Aorta (tissue), 5 donors: ENCODE results near the gene PPP2R2D. TPM values are rescaled to one million over a fixed set of nuclear protein-coding genes. Genes with fewer than 3 reads are reported as not detected.
"Not testable (repeated sequence)": the region's sequence is repeated elsewhere in the genome, so short reads cannot be mapped to it uniquely, and the experiment has no call there.

Experiments used
- ATAC-seq: fragments of 200-7000 bp; cut with Tn5 transposase; one replicate; pipeline ENCODE4 v1.9.1; 2022; ENCODE audit warnings: moderate library complexity; ENCODE audit not compliant: low FRiP score
- DNase-seq, 2 donors: peaks; one replicate each; pipeline ENCODE4 v3.0.0-alpha.2; 2020
- H3K27ac ChIP-seq, 2 donors: one replicate each; pipeline ENCODE4 v1.5.1; 2013; ENCODE audit warnings: low read length in 2 of 2, mild to moderate bottlenecking in 2 of 2, moderate library complexity in 2 of 2, control low read depth in 1 of 2, inconsistent platforms in 1 of 2, low read depth in 1 of 2
- H3K27me3 ChIP-seq, 2 donors: one replicate each; pipeline ENCODE4 v1.6.1; 2013; ENCODE audit warnings: control low read depth in 1 of 2, low read length in 1 of 2, mild to moderate bottlenecking in 1 of 2, moderate library complexity in 1 of 2; ENCODE audit not compliant: insufficient read depth in 2 of 2, control insufficient read depth in 1 of 2
- H3K36me3 ChIP-seq, 2 donors: one replicate each; pipeline ENCODE4 v1.6.1; 2013; ENCODE audit warnings: control low read depth in 1 of 2, low read length in 1 of 2, mild to moderate bottlenecking in 1 of 2; ENCODE audit not compliant: insufficient read depth in 2 of 2, control insufficient read depth in 1 of 2
- H3K4me1 ChIP-seq, 2 donors: one replicate each; pipeline ENCODE4 v1.6.1; 2013; ENCODE audit warnings: low read length in 2 of 2, control low read depth in 1 of 2, mild to moderate bottlenecking in 1 of 2, moderate library complexity in 1 of 2; ENCODE audit not compliant: insufficient read depth in 2 of 2, control insufficient read depth in 1 of 2
- H3K4me3 ChIP-seq, 2 donors: one replicate each; pipeline ENCODE4 v1.5.1; 2013; ENCODE audit warnings: low read length in 2 of 2, control low read depth in 1 of 2, mild to moderate bottlenecking in 1 of 2
- H3K9me3 ChIP-seq: one replicate; pipeline ENCODE4 v1.6.1; 2013; ENCODE audit warnings: mild to moderate bottlenecking, low read length; ENCODE audit not compliant: control insufficient read depth
- WGBS, 2 donors: extraction: QIAGEN DNeasy Blood & Tissue Kit; methylation state at CpG; one replicate each; pipeline ENCODE4 v1.1.7; 2013; 5-methylcytosine and 5-hydroxymethylcytosine counted together
- intact Hi-C, 2 donors: fragments of 100-400 bp; cut with DNase I; formaldehyde crosslinking; loops; one replicate each; pipeline versions ENCODE4 v1.14.2 to v1.15.0; 2022
- polyA plus RNA-seq, 2 donors: library from polyadenylated mRNA; stranded (reverse); fragments of 200-250 nt; gene quantifications; one replicate each; pipeline ENCODE4 v1.2.3, GENCODE V29; 2013
- total RNA-seq, 2 donors: library from RNA; stranded (reverse); fragmentation: NEBNext Ultra II Directional; extraction: Animal tissue kit (Norgen Biotek cat#: 25700); gene quantifications; one replicate each; pipeline ENCODE4 v1.2.1, GENCODE V29; 2021
- donor health status: healthy with polysubstance abuse.
- donor health status: Bipolar disorder and iron deficiency.
- donor health status: DM: no; HTN: no; CAD: no.
- donor health status: DM: no; HTN: no; CAD: no.
- donor health status: DM: yes; HTN: yes; CAD: no.

Gene PPP2R2D
- total and polyA plus RNA-seq, 4 donors: 14.0 to 29.4 (median 26.1) TPM

- ATAC-seq (no peak), DNase-seq (no peak)
- no peaks in the 10 kb centered on the region for H3K4me1 ChIP-seq
- H3K9me3 ChIP-seq: no peaks in the 10 kb centered on the region
- H3K27ac ChIP-seq: no peak overlapping the region
- H3K36me3 ChIP-seq: no peaks in the 10 kb centered on the region
- 95% methylated on average over 19 of the region's 19 CpGs for WGBS, 2 donors
- H3K4me3 ChIP-seq: no peak overlapping the region
- intact Hi-C loops: no loop called here
- H3K27me3 ChIP-seq: no peaks in the 10 kb centered on the region
Measured at GRCh38 chr10:131915990-131916766, 15.4 kb downstream of the PPP2R2D start.

GRCh38 chr10:131916767-131917160 lies 16.0 kb downstream of the PPP2R2D start:
- DNase-seq, intact Hi-C loops, H3K27me3 ChIP-seq, H3K4me1 ChIP-seq, H3K36me3 ChIP-seq, H3K4me3 ChIP-seq, H3K27ac ChIP-seq, ATAC-seq, H3K9me3 ChIP-seq: not testable (repeated sequence)
- WGBS, 2 donors: 88 to 91% methylated on average over 9 to 10 of the region's 11 CpGs

- ATAC-seq, H3K4me1 ChIP-seq, DNase-seq, H3K4me3 ChIP-seq, H3K27me3 ChIP-seq, H3K36me3 ChIP-seq, intact Hi-C loops, H3K9me3 ChIP-seq, H3K27ac ChIP-seq: not testable (repeated sequence)
- 93 to 94% methylated on average over 6 to 10 of the region's 11 CpGs for WGBS, 2 donors
Measured at GRCh38 chr10:131917496-131917895, 16.7 kb downstream of the PPP2R2D start.

- ATAC-seq, intact Hi-C loops, H3K4me1 ChIP-seq, H3K27ac ChIP-seq, H3K27me3 ChIP-seq, H3K4me3 ChIP-seq, H3K9me3 ChIP-seq, DNase-seq, H3K36me3 ChIP-seq: not testable (repeated sequence)
- WGBS, 2 donors: 93% methylated on average over 14 of the region's 14 CpGs
Measured at GRCh38 chr10:131919461-131919860, 18.7 kb downstream of the PPP2R2D start.

GRCh38 chr10:131920151-131920550 lies 19.3 kb downstream of the PPP2R2D start:
- H3K9me3 ChIP-seq: no peaks in the 10 kb centered on the region
- H3K36me3 ChIP-seq: no peaks in the 10 kb centered on the region
- no peaks in the 10 kb centered on the region for H3K4me1 ChIP-seq
- no peaks in the 10 kb centered on the region for H3K27me3 ChIP-seq
- no peak overlapping the region for H3K4me3 ChIP-seq
- ATAC-seq (no peak), DNase-seq (no peak)
- no peak overlapping the region for H3K27ac ChIP-seq
- WGBS, 2 donors: 89 to 92% methylated on average over 11 of the region's 11 CpGs
- intact Hi-C loops: no loop called here

- 83 to 93% methylated on average over 5 of the region's 5 CpGs for WGBS, 2 donors
- ATAC-seq (no peak), DNase-seq (no peak)
- Histone ChIP-seq H3K9me3 (no peaks in the 10 kb centered on the region), H3K4me3 (no peak overlapping the region), H3K27ac (no peak overlapping the region), H3K4me1 (no peaks in the 10 kb centered on the region), H3K27me3 (no peaks in the 10 kb centered on the region), H3K36me3 (no peaks in the 10 kb centered on the region)
- intact Hi-C loops: no loop called here
Measured at GRCh38 chr10:131920693-131921092, 19.9 kb downstream of the PPP2R2D start.

- intact Hi-C loops: no loop called here
- H3K36me3 ChIP-seq: no peaks in the 10 kb centered on the region
- 65 to 76% methylated on average over 8 of the region's 8 CpGs for WGBS, 2 donors
- ATAC-seq (no peak), DNase-seq (no peak)
- H3K4me1 ChIP-seq: no peaks in the 10 kb centered on the region
- no peaks in the 10 kb centered on the region for H3K27me3 ChIP-seq
- H3K27ac ChIP-seq: no peak overlapping the region
- H3K4me3 ChIP-seq: no peak overlapping the region
- H3K9me3 ChIP-seq: no peaks in the 10 kb centered on the region
Measured at GRCh38 chr10:131921184-131921583, 20.4 kb downstream of the PPP2R2D start.

- intact Hi-C loops: no loop called here
- WGBS, 2 donors: 87 to 91% methylated on average over 11 of the region's 11 CpGs
- DNase-seq (no peak), ATAC-seq (no peak)
- Histone ChIP-seq H3K4me1 (no peaks in the 10 kb centered on the region), H3K9me3 (no peaks in the 10 kb centered on the region), H3K36me3 (no peaks in the 10 kb centered on the region), H3K27me3 (no peaks in the 10 kb centered on the region), H3K4me3 (no peak overlapping the region), H3K27ac (no peak overlapping the region)
Measured at GRCh38 chr10:131923038-131923756, 22.4 kb downstream of the PPP2R2D start.
